KMS-11 (cell line): ENCODE data around the gene MTMR10.

Source experiments
- H2AFZ ChIP-seq: fragments of 200-600 bp; sonication (generic); 2 replicates; pipeline ENCODE4 v1.6.1; 2016; ENCODE audit warnings: antibody characterized with exemption, mixed run types, low read depth
- H3K27ac ChIP-seq: fragments of 200-600 bp; sonication (generic); 2 replicates; pipeline ENCODE4 v1.6.1; 2016; ENCODE audit warnings: mild to moderate bottlenecking, mixed run types
- H3K27me3 ChIP-seq: fragments of 200-600 bp; sonication (generic); 2 replicates; pipeline ENCODE4 v1.6.1; 2017; ENCODE audit warnings: mild to moderate bottlenecking, low read depth, mixed run types, moderate library complexity; ENCODE audit not compliant: insufficient read depth
- H3K36me3 ChIP-seq: fragments of 200-600 bp; sonication (generic); 2 replicates; pipeline ENCODE4 v1.6.1; 2017; ENCODE audit warnings: mild to moderate bottlenecking, mixed run types; ENCODE audit not compliant: insufficient read depth
- H3K4me1 ChIP-seq: fragments of 200-600 bp; sonication (generic); 2 replicates; pipeline ENCODE4 v1.6.1; 2016; ENCODE audit warnings: mild to moderate bottlenecking, low read depth, mixed run types; ENCODE audit not compliant: poor library complexity, severe bottlenecking
- H3K4me2 ChIP-seq: fragments of 200-600 bp; sonication (generic); 2 replicates; pipeline ENCODE4 v1.7.0; 2016; ENCODE audit warnings: mild to moderate bottlenecking, mixed run types
- H3K4me3 ChIP-seq: fragments of 200-600 bp; sonication (generic); IDR thresholded peaks from 2 replicates; pipeline ENCODE4 v1.6.1; 2017; ENCODE audit warnings: low read depth, low read length, mixed read lengths; ENCODE audit not compliant: insufficient read depth
- H3K79me2 ChIP-seq: fragments of 200-600 bp; sonication (generic); 2 replicates; pipeline ENCODE4 v1.6.1; 2016; ENCODE audit warnings: low read depth, mixed run types; ENCODE audit not compliant: insufficient read depth
- H3K9ac ChIP-seq: fragments of 200-600 bp; sonication (generic); 2 replicates; pipeline ENCODE4 v1.6.1; 2016; ENCODE audit warnings: mild to moderate bottlenecking, mixed run types
- H4K20me1 ChIP-seq: fragments of 200-600 bp; sonication (generic); 2 replicates; pipeline ENCODE4 v1.6.1; 2016; ENCODE audit warnings: mild to moderate bottlenecking, mixed run types; ENCODE audit not compliant: insufficient read depth
- CTCF ChIP-seq: fragments of 200-600 bp; sonication (generic); conservative IDR thresholded peaks from 2 replicates; pipeline ENCODE4 v1.6.1; 2017; ENCODE audit warnings: low read depth, mild to moderate bottlenecking, antibody characterized with exemption, low read length, moderate library complexity, mixed read lengths

The MTMR10 gene

GRCh38 chr15:30941520-30941919, 49.9 kb downstream of the MTMR10 start:
- no peaks in the 10 kb centered on the region for H3K4me1 ChIP-seq
- no peak overlapping the region for H3K4me2 ChIP-seq
- no peak overlapping the region for H3K9ac ChIP-seq
- no peak overlapping the region for H3K4me3 ChIP-seq
- TF ChIP-seq CTCF, result no peak
- no peak overlapping the region for H3K27ac ChIP-seq
- H4K20me1 ChIP-seq, result no peaks in the 10 kb centered on the region
- no peak overlapping the region for H2AFZ ChIP-seq
- H3K79me2 ChIP-seq, result no peaks in the 10 kb centered on the region
- H3K27me3 ChIP-seq, result no peaks in the 10 kb centered on the region
- peaks cover 9% of the 10 kb centered on the region for H3K36me3 ChIP-seq

- Histone ChIP-seq H3K79me2 (no peaks in the 10 kb centered on the region), H4K20me1 (no peaks in the 10 kb centered on the region), H3K4me1 (no peaks in the 10 kb centered on the region), H3K27me3 (no peaks in the 10 kb centered on the region), H3K4me3 (no peak overlapping the region), H3K9ac (no peak overlapping the region), H3K27ac (no peak overlapping the region), H3K36me3 (peaks cover 7% of the 10 kb centered on the region; the same call in 1 of the 2 replicates), H2AFZ (no peak overlapping the region), H3K4me2 (no peak overlapping the region)
- TF ChIP-seq CTCF, result no peak
Measured at GRCh38 chr15:30940359-30940758, 51.1 kb downstream of the MTMR10 start.

- TF ChIP-seq CTCF, result no peak
- Histone ChIP-seq H3K4me3 (no peak overlapping the region), H3K4me1 (peaks cover 4% of the 10 kb centered on the region), H2AFZ (no peak overlapping the region), H4K20me1 (no peaks in the 10 kb centered on the region), H3K79me2 (no peaks in the 10 kb centered on the region), H3K27ac (no peak overlapping the region), H3K36me3 (peaks cover 7% of the 10 kb centered on the region; the same call in 1 of the 2 replicates), H3K9ac (no peak overlapping the region), H3K27me3 (no peaks in the 10 kb centered on the region), H3K4me2 (no peak overlapping the region)
Measured at GRCh38 chr15:30939161-30939560, 52.3 kb downstream of the MTMR10 start.

GRCh38 chr15:30933293-30933692, 58.1 kb downstream of the MTMR10 start:
- no peak overlapping the region for H3K9ac ChIP-seq
- no peaks in the 10 kb centered on the region for H3K36me3 ChIP-seq
- no peaks in the 10 kb centered on the region for H4K20me1 ChIP-seq
- H3K4me2 ChIP-seq, result no peak overlapping the region
- H3K4me3 ChIP-seq, result no peak overlapping the region
- no peaks in the 10 kb centered on the region for H3K79me2 ChIP-seq
- H3K27me3 ChIP-seq, result no peaks in the 10 kb centered on the region
- no peak overlapping the region for H3K27ac ChIP-seq
- H2AFZ ChIP-seq, result no peak overlapping the region
- TF ChIP-seq CTCF, result no peak
- peaks cover 4% of the 10 kb centered on the region for H3K4me1 ChIP-seq
